ENCODE data around the gene PGF.

PGF gene

GRCh38 chr14:74981833-74982232 is 26.4 kb upstream of the PGF start:
- no peak for DNase-seq (ENCODE audit: low read depth in 2 of 2)
- TF ChIP-seq, protein P1, sequence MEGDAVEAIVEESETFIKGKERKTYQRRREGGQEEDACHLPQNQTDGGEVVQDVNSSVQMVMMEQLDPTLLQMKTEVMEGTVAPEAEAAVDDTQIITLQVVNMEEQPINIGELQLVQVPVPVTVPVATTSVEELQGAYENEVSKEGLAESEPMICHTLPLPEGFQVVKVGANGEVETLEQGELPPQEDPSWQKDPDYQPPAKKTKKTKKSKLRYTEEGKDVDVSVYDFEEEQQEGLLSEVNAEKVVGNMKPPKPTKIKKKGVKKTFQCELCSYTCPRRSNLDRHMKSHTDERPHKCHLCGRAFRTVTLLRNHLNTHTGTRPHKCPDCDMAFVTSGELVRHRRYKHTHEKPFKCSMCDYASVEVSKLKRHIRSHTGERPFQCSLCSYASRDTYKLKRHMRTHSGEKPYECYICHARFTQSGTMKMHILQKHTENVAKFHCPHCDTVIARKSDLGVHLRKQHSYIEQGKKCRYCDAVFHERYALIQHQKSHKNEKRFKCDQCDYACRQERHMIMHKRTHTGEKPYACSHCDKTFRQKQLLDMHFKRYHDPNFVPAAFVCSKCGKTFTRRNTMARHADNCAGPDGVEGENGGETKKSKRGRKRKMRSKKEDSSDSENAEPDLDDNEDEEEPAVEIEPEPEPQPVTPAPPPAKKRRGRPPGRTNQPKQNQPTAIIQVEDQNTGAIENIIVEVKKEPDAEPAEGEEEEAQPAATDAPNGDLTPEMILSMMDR (IDR thresholded peaks at IDR 0.05; ENCODE audit: low read depth, low read length) = no peak
- H3K4me3 ChIP-seq (replicated peaks in 1 of 2; ENCODE audit: low read depth in 2 of 2, low read length in 2 of 2) = no peak overlapping the region

GRCh38 chr14:74981462-74981782 is 26.0 kb upstream of the PGF start:
- no peak overlapping the region for H3K4me3 ChIP-seq (replicated peaks in 1 of 2; ENCODE audit: low read depth in 2 of 2, low read length in 2 of 2)
- TF ChIP-seq, protein P1 (IDR thresholded peaks at IDR 0.05; ENCODE audit: low read depth, low read length) = no peak
- DNase-seq (ENCODE audit: low read depth in 2 of 2) = no peak

- no peak overlapping the region for H3K4me3 ChIP-seq (replicated peaks in 1 of 2; ENCODE audit: low read depth in 2 of 2, low read length in 2 of 2)
- TF ChIP-seq, protein P1 (IDR thresholded peaks at IDR 0.05; ENCODE audit: low read depth, low read length) = no peak
- peak; percentile 33 to 70 for DNase-seq (ENCODE audit: low read depth in 2 of 2)
Measured at GRCh38 chr14:74980731-74981461, 25.5 kb upstream of the PGF start.

GRCh38 chr14:74980398-74980730 is 25.0 kb upstream of the PGF start:
- H3K4me3 ChIP-seq (replicated peaks in 1 of 2; ENCODE audit: low read depth in 2 of 2, low read length in 2 of 2) = no peak overlapping the region
- DNase-seq (ENCODE audit: low read depth in 2 of 2) = peak in 1 of 2 donors; percentile 20
- TF ChIP-seq, protein P1 (IDR thresholded peaks at IDR 0.05; ENCODE audit: low read depth, low read length) = no peak

- H3K4me3 ChIP-seq (replicated peaks in 1 of 2; ENCODE audit: low read depth in 2 of 2, low read length in 2 of 2) = no peak overlapping the region
- TF ChIP-seq, protein P1 (IDR thresholded peaks at IDR 0.05; ENCODE audit: low read depth, low read length) = peak; percentile 5
- peak in 1 of 2 donors; percentile 73 for DNase-seq (ENCODE audit: low read depth in 2 of 2)
Measured at GRCh38 chr14:74979442-74980397, 24.3 kb upstream of the PGF start.

DNA sequence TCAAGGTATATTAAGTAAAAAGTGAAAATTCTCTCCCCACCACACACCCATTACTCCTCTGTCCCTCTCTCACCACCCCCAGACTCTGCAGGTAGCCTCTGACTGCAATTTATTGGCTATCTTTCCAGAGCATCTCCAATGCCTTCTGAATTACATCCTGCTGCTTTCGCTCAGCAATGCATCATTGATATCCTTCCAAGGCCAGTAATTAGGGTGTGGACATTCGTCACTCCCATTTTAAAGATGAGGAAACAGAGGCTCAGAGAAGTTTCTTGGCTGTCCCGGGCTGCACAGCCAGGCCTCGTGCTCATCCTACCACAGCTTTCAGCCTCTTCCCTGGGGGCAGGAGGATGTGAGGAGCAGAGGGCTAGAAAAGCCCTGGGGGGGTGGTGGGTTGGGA is 23.6 kb upstream of the PGF start:
- no peak overlapping the region for H3K4me3 ChIP-seq (replicated peaks in 1 of 2; ENCODE audit: low read depth in 2 of 2, low read length in 2 of 2)
- DNase-seq (ENCODE audit: low read depth in 2 of 2) = no peak
- TF ChIP-seq, protein P1 (IDR thresholded peaks at IDR 0.05; ENCODE audit: low read depth, low read length) = no peak

All from cardiac fibroblast (primary cell).